GM04504 (cell line): ENCODE data around the gene NOL9.
A peak's percentile ranks its signal among the peaks of the same experiment; 100 is the strongest.
"Not testable (repeated sequence)": the region's sequence is repeated elsewhere in the genome, so short reads cannot be mapped to it uniquely, and the experiment has no call there.

Source experiments
- DNase-seq: peaks from one replicate; pipeline ENCODE4 v3.0.0-alpha.2; 2012; ENCODE audit warnings: low read depth

Gene NOL9

GRCh38 chr1:6554031-6554906 lies at the start of gene NOL9:
NOL9 (minus strand) TSS chr1:6554513; CDS start chr1:6554502, 11 bp downstream.
- peak; percentile 77 for DNase-seq

GRCh38 chr1:6603238-6603914 lies 49.1 kb upstream of the NOL9 start:
- DNase-seq: peak; percentile 53

GRCh38 chr1:6602669-6603237 lies 48.4 kb upstream of the NOL9 start, which contains the start of gene KLHL21:
KLHL21 (minus strand) TSS chr1:6602869; CDS start chr1:6602817, 52 bp downstream.
- DNase-seq: peak; percentile 78

- peak; percentile 24 for DNase-seq
Measured at GRCh38 chr1:6601923-6602668, 47.8 kb upstream of the NOL9 start.

GRCh38 chr1:6601049-6601922 lies 47.0 kb upstream of the NOL9 start:
- peak; percentile 90 for DNase-seq

GRCh38 chr1:6600410-6601048 lies 46.2 kb upstream of the NOL9 start:
- no peak for DNase-seq

- not testable (repeated sequence) for DNase-seq
Measured at GRCh38 chr1:6599991-6600390, 45.7 kb upstream of the NOL9 start.

- no peak for DNase-seq
Measured at GRCh38 chr1:6599141-6599975, 45.0 kb upstream of the NOL9 start.

- DNase-seq: no peak
Measured at GRCh38 chr1:6597777-6598131, 43.4 kb upstream of the NOL9 start.

- DNase-seq: no peak
Measured at GRCh38 chr1:6596886-6597776, 42.8 kb upstream of the NOL9 start.

- DNase-seq: no peak
Measured at GRCh38 chr1:6596351-6596750, 42.0 kb upstream of the NOL9 start.

- DNase-seq: no peak
Measured at GRCh38 chr1:6594977-6595740, 40.8 kb upstream of the NOL9 start.

GRCh38 chr1:6593810-6594209 lies 39.5 kb upstream of the NOL9 start:
- DNase-seq: no peak

- no peak for DNase-seq
Measured at GRCh38 chr1:6592865-6593593, 38.7 kb upstream of the NOL9 start.

- no peak for DNase-seq
Measured at GRCh38 chr1:6592441-6592840, 38.1 kb upstream of the NOL9 start.

- no peak for DNase-seq
Measured at GRCh38 chr1:6591644-6592043, 37.3 kb upstream of the NOL9 start.

GRCh38 chr1:6591222-6591621 lies 36.9 kb upstream of the NOL9 start:
- no peak for DNase-seq
